PC-3 (cell line): ENCODE data around the gene CCL24.

Experiments
- CTCF ChIP-seq: fragments of 300-600 bp; sonication (generic); conservative IDR thresholded peaks from 2 replicates; pipeline ENCODE4 v1.5.1; 2017; ENCODE audit warnings: antibody characterized with exemption, low read depth, mild to moderate bottlenecking, low read length
- EZH2 ChIP-seq: fragments of 300-600 bp; sonication (generic); IDR thresholded peaks from one replicate; pipeline ENCODE4 v1.6.1; 2017; ENCODE audit warnings: antibody characterized with exemption, mild to moderate bottlenecking, low read length; ENCODE audit not compliant: unreplicated experiment

- TF ChIP-seq EZH2 (no peak), CTCF (no peak)
Observed at GRCh38 chr7:75843613-75844116, 30.1 kb upstream of the CCL24 start.
